GM23338 (cell line): ENCODE data around the gene NELFCD.

ENCODE experiments used
- CREB1 ChIP-seq: fragments of 250-450 bp; sonication (Bioruptor Pico); IDR thresholded peaks from 2 replicates; pipeline ENCODE4 v1.5.0; 2020; ENCODE audit warnings: low read depth, mild to moderate bottlenecking, moderate library complexity
- CTCF ChIP-seq, 2 experiments: fragments of 200-600 bp in 1 of 2; sonication (generic) in 1 of 2; conservative IDR thresholded peaks; 2 replicates each; pipeline versions ENCODE4 v1.5.1 to v1.6.1; 2016 to 2017; ENCODE audit warnings: antibody characterized with exemption in 2 of 2, low read depth in 2 of 2, mild to moderate bottlenecking in 2 of 2, moderate library complexity in 1 of 2
- EZH2 ChIP-seq: fragments of 200-600 bp; sonication (generic); IDR thresholded peaks from one replicate; pipeline ENCODE4 v1.8.0; 2017; ENCODE audit warnings: antibody characterized with exemption, mild to moderate bottlenecking, low read depth; ENCODE audit not compliant: unreplicated experiment
- EZH2phosphoT487 ChIP-seq: fragments of 200-600 bp; sonication (generic); IDR thresholded peaks from one replicate; pipeline ENCODE4 v1.8.1; 2018; ENCODE audit warnings: antibody characterized with exemption; ENCODE audit not compliant: unreplicated experiment
- JUNB ChIP-seq: IDR thresholded peaks from one replicate; pipeline ENCODE4 v1.6.1; 2016; ENCODE audit warnings: antibody characterized with exemption; ENCODE audit not compliant: unreplicated experiment
- NANOG ChIP-seq: IDR thresholded peaks from 2 replicates; pipeline ENCODE4 v1.6.1; 2016; ENCODE audit warnings: antibody characterized with exemption, borderline replicate concordance
- POLR2AphosphoS5 ChIP-seq: IDR thresholded peaks from 2 replicates; pipeline ENCODE4 v1.6.1; 2016; ENCODE audit warnings: antibody characterized with exemption, low read depth
- REST ChIP-seq: IDR thresholded peaks from one replicate; pipeline ENCODE4 v1.6.1; 2018; ENCODE audit warnings: antibody characterized with exemption; ENCODE audit not compliant: unreplicated experiment
- ZNF114 ChIP-seq: fragments of 250-450 bp; sonication (Bioruptor Pico); IDR thresholded peaks from 2 replicates; pipeline ENCODE4 v1.5.0; 2020; ENCODE audit warnings: mild to moderate bottlenecking, moderate library complexity
- TF ChIP-seq, protein P1 (sequence below): IDR thresholded peaks from 2 replicates; pipeline ENCODE4 v1.6.1; 2016; ENCODE audit warnings: antibody characterized with exemption

DNA sequence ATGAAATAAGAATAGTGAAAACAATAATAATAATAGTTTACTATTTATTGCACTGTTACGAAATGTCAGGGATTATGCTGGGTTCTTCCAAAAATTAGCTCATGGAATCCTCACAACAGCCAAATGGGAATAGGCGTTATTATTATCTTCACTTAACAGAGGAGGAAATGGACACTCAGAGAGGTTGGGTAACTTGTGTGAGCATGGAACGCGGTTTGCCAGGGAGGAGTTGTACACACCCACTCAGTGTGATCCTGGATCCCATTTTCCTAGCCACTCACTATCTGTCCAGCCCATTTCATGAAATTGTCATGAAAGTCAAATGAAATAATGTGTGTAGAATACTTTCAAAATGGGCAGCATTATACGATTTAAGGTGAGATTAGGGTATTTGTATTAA, 4.6 kb downstream of the NELFCD start:
- TF ChIP-seq CTCF (conservative IDR thresholded peaks at IDR 0.05; ENCODE audit: low read depth in 2 of 2) (no peak), POLR2AphosphoS5 (no peak), EZH2 (no peak), CREB1 (no peak), NANOG (no peak), ZNF114 (CRISPR knock-in tag) (no peak), EZH2phosphoT487 (no peak), JUNB (no peak), REST (no peak)
- TF ChIP-seq, protein P1, sequence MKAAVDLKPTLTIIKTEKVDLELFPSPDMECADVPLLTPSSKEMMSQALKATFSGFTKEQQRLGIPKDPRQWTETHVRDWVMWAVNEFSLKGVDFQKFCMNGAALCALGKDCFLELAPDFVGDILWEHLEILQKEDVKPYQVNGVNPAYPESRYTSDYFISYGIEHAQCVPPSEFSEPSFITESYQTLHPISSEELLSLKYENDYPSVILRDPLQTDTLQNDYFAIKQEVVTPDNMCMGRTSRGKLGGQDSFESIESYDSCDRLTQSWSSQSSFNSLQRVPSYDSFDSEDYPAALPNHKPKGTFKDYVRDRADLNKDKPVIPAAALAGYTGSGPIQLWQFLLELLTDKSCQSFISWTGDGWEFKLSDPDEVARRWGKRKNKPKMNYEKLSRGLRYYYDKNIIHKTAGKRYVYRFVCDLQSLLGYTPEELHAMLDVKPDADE, result no peak
